Fibroblast of lung (primary cell): Measurements from ENCODE around the gene SMC2. TPM values are rescaled to one million over a fixed set of nuclear protein-coding genes. Genes with fewer than 3 reads are reported as not detected.

Experiments used
- DNase-seq, 2 donors: peaks; one replicate each; pipeline versions ENCODE4 v3.0.0 to v3.0.0-alpha.2; 2010; ENCODE audit warnings: low read depth in 2 of 2
- H2AFZ ChIP-seq: 2 replicates; pipeline ENCODE4 v1.5.1; 2012; ENCODE audit warnings: low read length, control low read depth, inconsistent platforms
- H3K27ac ChIP-seq: 2 replicates; pipeline ENCODE4 v1.5.1; 2011; ENCODE audit warnings: low read length, control low read depth; ENCODE audit not compliant: insufficient read depth
- H3K27me3 ChIP-seq: 2 replicates; pipeline ENCODE4 v1.5.1; 2011; ENCODE audit warnings: mild to moderate bottlenecking, low read length; ENCODE audit not compliant: control insufficient read depth, insufficient read depth
- H3K36me3 ChIP-seq: 2 replicates; pipeline ENCODE4 v1.5.1; 2011; ENCODE audit warnings: low read length; ENCODE audit not compliant: control insufficient read depth, insufficient read depth
- H3K4me1 ChIP-seq: 2 replicates; pipeline ENCODE4 v1.5.1; 2011; ENCODE audit warnings: low read length; ENCODE audit not compliant: control insufficient read depth, insufficient read depth; ENCODE audit errors: extremely low read depth
- H3K4me2 ChIP-seq: 2 replicates; pipeline ENCODE4 v1.5.1; 2011; ENCODE audit warnings: low read length, control low read depth; ENCODE audit not compliant: insufficient read depth; ENCODE audit errors: extremely low read depth
- H3K4me3 ChIP-seq, 4 experiments: fragments of 200-600 bp in 1 of 4; sonication (generic) in 1 of 4; replicated peaks in 1 of 4; 2 replicates each; pipeline ENCODE4 v1.5.1; 2011 to 2016; ENCODE audit warnings: low read length in 4 of 4, low read depth in 3 of 4, mild to moderate bottlenecking in 3 of 4, control low read depth in 2 of 4, inconsistent platforms in 1 of 4, mixed read lengths in 1 of 4; ENCODE audit not compliant: insufficient read depth in 1 of 4; ENCODE audit errors: control extremely low read depth in 1 of 4
- H3K79me2 ChIP-seq: 2 replicates; pipeline ENCODE4 v1.5.1; 2012; ENCODE audit warnings: mild to moderate bottlenecking, low read length, inconsistent platforms; ENCODE audit not compliant: control insufficient read depth, insufficient read depth
- H3K9ac ChIP-seq: 2 replicates; pipeline ENCODE4 v1.5.1; 2011; ENCODE audit warnings: mild to moderate bottlenecking, low read length, control low read depth; ENCODE audit not compliant: insufficient read depth
- H3K9me3 ChIP-seq: 2 replicates; pipeline ENCODE4 v1.5.1; 2012; ENCODE audit warnings: low read depth, low read length; ENCODE audit not compliant: control insufficient read depth, insufficient read depth
- H4K20me1 ChIP-seq: 2 replicates; pipeline ENCODE4 v1.5.1; 2011; ENCODE audit warnings: low read length; ENCODE audit not compliant: control insufficient read depth, insufficient read depth; ENCODE audit errors: extremely low read depth
- CTCF ChIP-seq, 2 donors: IDR thresholded peaks in 1 of 2; conservative IDR thresholded peaks in 1 of 2; 1 replicate in 1 of 2; 2 replicates in 1 of 2; pipeline ENCODE4 v1.5.1; 2011 to 2012; ENCODE audit warnings: low read length in 2 of 2, control low read depth in 1 of 2, inconsistent platforms in 1 of 2, low read depth in 1 of 2, mild to moderate bottlenecking in 1 of 2
- EZH2 ChIP-seq: IDR thresholded peaks from 2 replicates; pipeline ENCODE4 v1.5.1; 2012; ENCODE audit warnings: low read length, control low read depth, mild to moderate bottlenecking; ENCODE audit errors: missing control alignments
- polyA plus RNA-seq, 2 donors: library from polyadenylated mRNA; depleted of rRNA in 1 of 2; stranded (reverse) in 1 of 2; unstranded in 1 of 2; fragments of >200 nt; gene quantifications; 2 replicates each; pipeline ENCODE4 v1.2.1, GENCODE V29; 2011 to 2012; ENCODE audit warnings: missing spikeins in 1 of 2
- total RNA-seq: library from RNA; depleted of rRNA; stranded (reverse); fragments of >200 nt; gene quantifications from 2 replicates; pipeline ENCODE4 v1.2.1, GENCODE V29; 2014

Gene SMC2
- total and polyA plus RNA-seq, 2 donors (not counting 1 experiment from before 2014, with no cell fraction given) = 8.9 to 12.6 TPM

- Histone ChIP-seq H4K20me1 (no peaks in the 10 kb centered on the region), H3K9me3 (no peaks in the 10 kb centered on the region), H3K9ac (peak overlapping the region; percentile 93), H2AFZ (peak overlapping the region; percentile 94), H3K4me3 (peak overlapping the region; percentile 69 to 94 (median 84)), H3K79me2 (peaks cover 17% of the 10 kb centered on the region), H3K27me3 (no peaks in the 10 kb centered on the region), H3K27ac (peak overlapping the region; percentile 98), H3K4me2 (peak overlapping the region; percentile 99), H3K36me3 (no peaks in the 10 kb centered on the region), H3K4me1 (peaks cover 4% of the 10 kb centered on the region)
- DNase-seq = peak; percentile 19 to 25
- no peak for TF ChIP-seq EZH2
- no peak for TF ChIP-seq CTCF (conservative IDR thresholded peaks at IDR 0.05 in 1 of 2, IDR thresholded peaks at IDR 0.05 in 1 of 2; ENCODE audit: low read depth in 1 of 2, low read length in 2 of 2)
Observed at GRCh38 chr9:104092875-104093600, 1.1 kb upstream of the SMC2 start.

- Histone ChIP-seq H3K4me2 (peak overlapping the region; percentile 96), H3K27ac (peak overlapping the region; percentile 66), H3K4me1 (peaks cover 4% of the 10 kb centered on the region), H3K36me3 (no peaks in the 10 kb centered on the region), H3K27me3 (no peaks in the 10 kb centered on the region), H3K79me2 (peaks cover 18% of the 10 kb centered on the region), H3K9ac (peak overlapping the region; percentile 26), H4K20me1 (no peaks in the 10 kb centered on the region), H3K9me3 (no peaks in the 10 kb centered on the region), H3K4me3 (peak overlapping the region; percentile 69 to 94 (median 84)), H2AFZ (peak overlapping the region; percentile 93)
- DNase-seq = peak in 1 of 2 donors; percentile 8
- TF ChIP-seq EZH2 (no peak), CTCF (conservative IDR thresholded peaks at IDR 0.05 in 1 of 2, IDR thresholded peaks at IDR 0.05 in 1 of 2; ENCODE audit: low read depth in 1 of 2, low read length in 2 of 2) (no peak)
Observed at GRCh38 chr9:104094534-104095015, 466 bp downstream of the SMC2 start.

- no peak overlapping the region for H2AFZ ChIP-seq
- no peak overlapping the region for H3K4me2 ChIP-seq
- no peak overlapping the region for H3K9ac ChIP-seq
- no peak overlapping the region for H3K27ac ChIP-seq
- no peak for TF ChIP-seq EZH2
- no peak for TF ChIP-seq CTCF (conservative IDR thresholded peaks at IDR 0.05 in 1 of 2, IDR thresholded peaks at IDR 0.05 in 1 of 2; ENCODE audit: low read depth in 1 of 2, low read length in 2 of 2)
- no peaks in the 10 kb centered on the region for H3K27me3 ChIP-seq
- H3K36me3 ChIP-seq = no peaks in the 10 kb centered on the region
- no peaks in the 10 kb centered on the region for H3K9me3 ChIP-seq
- H3K4me1 ChIP-seq = peaks cover 2% of the 10 kb centered on the region
- no peaks in the 10 kb centered on the region for H4K20me1 ChIP-seq
- no peak overlapping the region for H3K4me3 ChIP-seq
- H3K79me2 ChIP-seq = peaks cover 16% of the 10 kb centered on the region
- DNase-seq = no peak
Observed at GRCh38 chr9:104099630-104100029, 5.5 kb downstream of the SMC2 start.
